HG02885 (cell line): ENCODE results near the gene NSUN3.
"Not testable (repeated sequence)": the region's sequence is repeated elsewhere in the genome, so short reads cannot be mapped to it uniquely, and the experiment has no call there.

Experiments
- ATAC-seq: cut with Tn5 transposase; IDR thresholded peaks from one replicate; pipeline ENCODE4 v1.9.1; 2021; ENCODE audit warnings: mild to moderate bottlenecking; ENCODE audit not compliant: unreplicated experiment, poor library complexity

Gene NSUN3

GRCh38 chr3:94062513-94063404 lies at the start of gene NSUN3, which contains the start of gene DHFR2:
Gene NSUN3 (plus strand): TSS chr3:94063061. CDS start chr3:94063127, 66 bp downstream.
Gene DHFR2 (minus strand): TSS chr3:94062916. CDS start chr3:94061511, 1,405 bp downstream.
- peak; percentile 92 for ATAC-seq

GRCh38 chr3:94015025-94015424 lies 47.8 kb upstream of the NSUN3 start:
- no peak for ATAC-seq

GRCh38 chr3:94019659-94020058 lies 43.2 kb upstream of the NSUN3 start:
- ATAC-seq, result no peak

DNA sequence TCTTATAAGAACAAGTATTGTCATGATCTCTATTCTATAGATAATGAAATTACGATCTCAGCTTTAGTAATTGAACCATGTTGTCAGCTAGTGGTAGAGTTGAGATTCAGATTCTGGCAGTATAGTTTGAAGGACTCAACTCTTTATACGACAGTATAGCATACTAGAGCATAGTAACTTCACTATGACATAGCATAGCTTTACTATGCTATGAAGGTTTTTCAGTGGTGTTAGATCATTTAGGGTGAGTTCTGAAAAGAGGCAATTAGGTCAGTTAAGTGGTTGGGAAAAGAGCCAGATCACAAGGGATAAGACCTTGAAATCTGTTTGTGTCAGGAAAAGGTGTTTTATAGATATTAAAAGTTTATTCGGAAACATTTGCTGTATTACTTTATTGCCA lies 42.6 kb upstream of the NSUN3 start:
- ATAC-seq, result no peak

DNA sequence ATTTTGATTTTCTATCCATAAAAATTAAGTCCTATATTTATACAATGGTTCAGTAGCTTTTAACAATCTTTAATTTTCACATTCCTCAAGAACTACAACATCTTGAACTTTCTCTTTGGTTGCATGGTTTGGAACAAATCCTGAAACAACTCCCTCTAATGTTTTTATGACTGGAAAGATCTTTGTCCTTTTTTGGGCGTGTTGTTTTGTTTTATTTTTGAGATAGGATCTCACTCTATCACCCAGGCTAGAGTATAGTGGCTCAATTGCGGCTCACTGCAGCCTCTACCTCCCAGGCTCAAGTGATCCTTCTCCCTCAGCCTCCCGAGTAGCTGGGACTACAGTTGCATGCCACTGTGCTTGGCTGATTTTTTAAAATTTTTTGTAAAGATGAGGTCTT lies 38.5 kb upstream of the NSUN3 start:
- ATAC-seq, result no peak

DNA sequence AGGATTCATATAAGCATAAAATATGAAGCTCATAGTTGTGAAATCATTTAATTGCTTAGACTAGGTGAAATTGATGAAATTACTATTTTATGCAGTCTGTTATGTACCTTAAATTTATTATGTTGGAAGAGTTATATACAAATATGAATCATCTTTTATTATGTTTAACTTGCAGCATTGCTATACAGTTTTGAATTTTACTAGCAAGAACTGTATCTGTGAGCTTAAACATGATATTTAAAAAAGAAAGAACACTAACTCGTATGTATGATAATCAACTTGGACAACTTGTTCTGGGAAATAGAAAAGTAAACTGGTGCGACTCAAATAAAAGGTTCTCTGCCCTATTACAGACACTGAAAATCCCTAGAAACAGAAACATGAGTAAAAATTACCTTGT lies 36.2 kb upstream of the NSUN3 start:
- ATAC-seq, result no peak

- ATAC-seq, result no peak
Measured at GRCh38 chr3:94028093-94028837, 34.6 kb upstream of the NSUN3 start, which contains the start of gene STX19. Gene STX19 (minus strand): TSS chr3:94028597. CDS start chr3:94015269, 13,328 bp downstream.

DNA sequence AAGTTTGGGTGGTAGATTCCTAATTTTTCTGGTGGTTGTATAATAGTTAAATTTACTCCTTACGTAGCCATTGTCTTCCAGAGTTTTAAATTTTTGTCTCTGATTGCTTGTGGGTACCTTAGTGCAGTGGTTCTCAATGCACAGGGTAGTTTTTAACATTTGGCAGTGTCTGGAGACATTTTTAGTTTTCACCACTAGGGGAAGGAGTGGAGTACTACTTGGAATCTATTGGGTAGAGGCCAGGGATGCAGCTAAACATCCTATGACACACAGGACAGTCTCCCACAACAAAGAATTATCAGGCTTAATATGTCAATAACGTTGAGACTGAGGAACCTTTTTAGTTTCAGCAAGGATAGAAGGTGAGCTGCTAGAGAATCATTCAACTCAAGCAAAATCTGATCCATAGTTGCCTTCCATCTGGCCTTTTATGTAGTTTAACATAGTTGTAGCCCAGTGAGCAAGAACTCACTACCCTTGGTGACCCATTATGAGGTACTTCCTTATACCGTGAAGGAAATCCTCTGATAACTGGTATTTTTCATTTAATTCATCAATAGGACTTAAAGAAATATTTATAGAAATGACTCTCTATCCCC lies 25.9 kb upstream of the NSUN3 start:
- peak; percentile 89 for ATAC-seq

DNA sequence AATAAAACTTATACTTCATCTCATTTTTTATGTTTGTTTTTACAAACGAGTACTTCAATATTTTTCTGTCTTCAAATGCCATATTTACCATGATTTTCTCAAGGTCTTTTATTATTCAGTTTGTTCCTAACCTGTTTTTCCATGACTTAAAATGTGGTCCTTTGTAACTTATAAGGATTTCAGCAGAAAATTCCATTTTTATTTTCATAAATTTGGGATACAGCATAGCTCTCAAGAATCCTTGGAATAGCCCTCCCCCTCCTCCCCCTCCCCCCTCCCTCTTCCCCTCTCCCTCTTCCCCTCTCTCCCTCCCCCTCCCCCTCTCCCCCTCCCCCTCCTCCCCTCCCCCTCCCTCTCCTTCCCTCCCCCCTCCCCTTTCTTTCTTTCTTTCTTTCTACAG lies 19.6 kb upstream of the NSUN3 start:
- no peak for ATAC-seq

GRCh38 chr3:94044100-94044936 lies 18.5 kb upstream of the NSUN3 start:
- not testable (repeated sequence) for ATAC-seq

DNA sequence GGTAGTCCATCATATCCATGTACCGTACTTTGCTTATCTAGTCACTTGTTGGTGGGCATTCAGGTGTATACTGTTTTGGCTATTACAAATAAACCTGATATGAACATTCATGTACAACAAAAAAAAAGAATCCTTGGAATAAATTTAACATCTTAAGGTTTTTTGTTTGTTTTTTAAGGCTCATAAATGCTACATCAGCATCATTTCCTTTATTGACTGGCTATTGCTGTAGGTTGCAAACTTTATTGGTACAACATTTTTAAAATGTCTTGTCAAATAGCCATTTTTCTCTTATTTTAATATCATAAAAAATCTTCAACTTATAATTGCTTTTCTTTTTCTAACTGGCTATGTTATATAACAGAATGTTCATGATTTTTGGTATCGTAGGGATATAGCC lies 16.3 kb upstream of the NSUN3 start:
- ATAC-seq, result no peak

- ATAC-seq, result no peak
Measured at GRCh38 chr3:94049267-94049666, 13.6 kb upstream of the NSUN3 start.

- ATAC-seq, result no peak
Measured at GRCh38 chr3:94050546-94050945, 12.3 kb upstream of the NSUN3 start.

- no peak for ATAC-seq
Measured at GRCh38 chr3:94061297-94061696, 1.6 kb upstream of the NSUN3 start.

GRCh38 chr3:94063496-94064119 lies 747 bp downstream of the NSUN3 start:
- no peak for ATAC-seq

DNA sequence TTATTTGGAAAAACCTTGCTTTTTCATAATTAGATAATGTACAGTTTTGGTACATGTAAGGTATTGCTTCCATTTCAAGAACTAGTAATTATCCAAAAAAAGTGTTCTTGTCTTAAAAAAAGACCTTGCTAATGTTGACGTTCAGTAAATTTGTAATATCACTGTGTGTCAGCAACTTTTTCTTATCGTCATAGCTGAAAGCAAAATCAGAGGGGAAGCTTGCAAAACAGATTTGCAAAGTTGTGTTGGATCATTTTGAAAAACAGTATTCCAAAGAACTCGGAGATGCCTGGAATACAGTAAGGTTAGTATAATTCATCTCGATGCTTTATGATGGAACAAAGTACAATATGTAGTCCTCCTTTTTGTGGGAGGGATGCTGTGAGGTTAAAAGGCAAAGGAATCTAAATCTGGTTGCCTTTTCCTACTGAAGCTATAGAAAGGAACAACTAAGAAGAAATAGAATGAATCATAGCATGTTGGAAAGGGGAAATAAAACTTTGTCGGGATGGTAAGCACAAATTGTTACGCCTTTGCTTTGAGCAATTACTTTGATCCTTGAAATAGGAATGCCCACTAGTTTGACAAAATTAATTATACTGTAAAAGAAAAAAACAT lies 1.5 kb downstream of the NSUN3 start:
- ATAC-seq, result no peak

- no peak for ATAC-seq
Measured at GRCh38 chr3:94065122-94065521, 2.3 kb downstream of the NSUN3 start.

GRCh38 chr3:94065819-94066480 lies 3.1 kb downstream of the NSUN3 start:
- ATAC-seq, result no peak
